Ovary (tissue), 9 donors: ENCODE measurements around the gene RXFP2. TPM values are rescaled to one million over a fixed set of nuclear protein-coding genes. Genes with fewer than 3 reads are reported as not detected.

ENCODE experiments used
- DNase-seq, 5 donors: peaks; one replicate each; pipeline ENCODE4 v3.0.0-alpha.2; 2019 to 2020
- H3K27ac ChIP-seq, 2 donors: fragments of 200-600 bp; one replicate each; pipeline versions ENCODE4 v1.5.1 to v1.8.0; 2019 to 2022
- H3K27me3 ChIP-seq: fragments of 200-600 bp; one replicate; pipeline ENCODE4 v1.8.0; 2022
- H3K36me3 ChIP-seq: fragments of 200-600 bp; sonication (generic); one replicate; pipeline ENCODE4 v1.5.1; 2019
- H3K4me1 ChIP-seq: one replicate; pipeline ENCODE4 v1.8.1; 2013; ENCODE audit warnings: mild to moderate bottlenecking, moderate library complexity; ENCODE audit not compliant: insufficient read depth
- H3K4me3 ChIP-seq: fragments of 200-600 bp; sonication (generic); one replicate; pipeline ENCODE4 v1.5.1; 2017
- H3K9me3 ChIP-seq, 2 donors: fragments of 200-600 bp in 1 of 2; sonication (generic) in 1 of 2; one replicate each; pipeline versions ENCODE4 v1.5.1 to v1.8.1; 2013 to 2019; ENCODE audit warnings: mild to moderate bottlenecking in 1 of 2, moderate library complexity in 1 of 2
- EP300 ChIP-seq: sonication (generic); formaldehyde crosslinking; IDR thresholded peaks from one replicate; pipeline ENCODE4 v1.6.1; 2017; ENCODE audit warnings: antibody characterized with exemption
- POLR2A ChIP-seq: fragments of 450-650 bp; IDR thresholded peaks from one replicate; pipeline ENCODE4 v1.6.1; 2017; ENCODE audit warnings: antibody characterized with exemption, mild to moderate bottlenecking, moderate library complexity
- WGBS, 3 donors: extraction: QIAGEN DNeasy Blood & Tissue Kit in 1 of 3; methylation state at CpG; one replicate each; pipeline versions ENCODE4 v1.1.5 to v1.1.7; 2013 to 2017; 5-methylcytosine and 5-hydroxymethylcytosine counted together
- intact Hi-C, 4 donors: fragments of 100-400 bp; cut with DNase I; formaldehyde crosslinking; loops; one replicate each; pipeline versions ENCODE4 v1.11.0 to v1.15.1; 2022 to 2023
- polyA plus RNA-seq, 2 donors: library from polyadenylated mRNA; stranded (reverse); fragments of 200-250 nt in 1 of 2; fragments of 350-450 nt in 1 of 2; fragmentation: Illumina TruSeq in 1 of 2; extraction: RNeasy Lipid Tissue Mini Kit (QIAGEN cat#74804) in 1 of 2; gene quantifications; one replicate each; pipeline ENCODE4 v1.2.3, GENCODE V29; 2013 to 2014
- total RNA-seq, 7 donors: library from RNA; depleted of rRNA in 2 of 7; stranded (reverse); fragments of >200 nt in 2 of 7; fragmentation: NEBNext Ultra II Directional in 3 of 7; extraction: Animal tissue kit (Norgen Biotek cat#: 25700) in 3 of 7; gene quantifications; one replicate each; pipeline versions ENCODE4 v1.1.0 to v1.2.4, GENCODE V29; 2016 to 2023
- TF ChIP-seq, protein P1 (sequence below), 3 donors: fragments of 450-650 bp in 2 of 3; fragments of 200-600 bp in 1 of 3; IDR thresholded peaks; one replicate each; pipeline versions ENCODE4 v1.5.1 to v1.8.0; 2016 to 2022; ENCODE audit warnings: antibody characterized with exemption in 3 of 3, mild to moderate bottlenecking in 1 of 3
- donor health status: DM: no; HTN: no; CAD: no; lungs with moderate emphysema.
- donor health status: DM: no; HTN: no; CAD: no.
- donor health status: Bipolar disorder and iron deficiency.
- donor health status: DM: yes; HTN: yes; CAD: no.
- donor health status: DM: no; HTN: no; CAD: no.
- donor health status: DM: yes; HTN: yes; CAD: no.

The RXFP2 gene
- total and polyA plus RNA-seq, 9 donors = 0.34 to 1.6 (median 0.63) TPM; not detected in 6

DNA sequence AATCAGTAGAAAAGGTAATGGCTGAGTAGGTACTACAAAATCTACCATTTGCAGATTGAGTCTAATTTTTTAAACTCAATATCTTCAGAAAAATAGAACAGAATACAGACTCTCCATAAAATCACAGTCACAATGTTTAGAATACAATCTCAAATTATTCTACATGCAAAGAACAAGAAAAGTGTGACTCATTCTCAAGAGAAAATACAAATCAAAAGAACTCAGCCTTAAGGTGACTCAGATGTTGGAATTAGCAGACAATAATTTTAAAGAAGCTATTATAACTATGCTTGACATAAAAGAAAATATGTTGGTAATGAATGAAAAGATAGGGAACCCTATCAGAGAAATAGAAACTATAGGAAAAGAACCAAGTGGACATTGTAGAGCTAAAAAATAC is 78.9 kb downstream of the RXFP2 start:
- H3K4me1 ChIP-seq = no peaks in the 10 kb centered on the region

DNA sequence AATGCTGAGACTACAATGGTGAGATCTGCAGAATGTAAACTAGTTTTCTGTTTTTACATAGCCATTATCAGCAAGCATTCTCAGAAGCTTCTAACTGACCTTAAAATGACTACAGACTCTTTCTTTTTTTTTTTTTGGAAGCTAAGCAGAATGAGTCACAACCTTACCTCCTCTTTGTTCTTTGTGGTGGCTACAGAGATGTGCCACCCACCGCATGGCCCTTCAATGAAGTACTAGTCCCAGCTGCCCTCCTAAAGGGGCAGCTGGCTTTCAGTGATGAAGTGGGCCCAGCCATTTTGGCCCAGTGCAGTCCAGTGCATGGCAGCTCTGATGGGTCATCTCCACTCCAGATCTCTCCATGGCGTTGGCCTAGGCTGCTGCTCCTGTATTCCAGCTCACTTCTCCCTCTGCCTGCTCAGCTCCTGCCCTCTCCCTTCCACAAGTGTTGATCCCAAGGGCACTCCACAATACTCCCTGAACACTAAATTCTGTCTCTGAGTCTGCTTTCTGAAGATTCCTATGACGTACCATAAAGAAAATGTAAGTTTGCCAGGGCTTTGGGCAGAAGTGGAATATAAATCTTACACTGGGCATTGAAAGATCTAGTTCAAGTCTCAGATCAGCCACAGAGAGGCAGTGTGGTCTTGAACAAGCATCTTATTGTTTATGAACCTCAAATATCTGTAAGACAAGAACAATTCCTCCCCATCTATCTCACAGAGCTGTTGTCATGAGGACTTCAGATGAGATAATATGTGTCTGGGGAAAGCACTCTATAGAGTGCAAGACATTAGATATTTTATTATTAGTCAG is 85.6 kb downstream of the RXFP2 start:
- Histone ChIP-seq H3K4me3 (no peak overlapping the region), H3K4me1 (no peaks in the 10 kb centered on the region), H3K27ac (no peak overlapping the region), H3K36me3 (no peaks in the 10 kb centered on the region), H3K9me3 (no peaks in the 10 kb centered on the region), H3K27me3 (no peaks in the 10 kb centered on the region)
- no peak for TF ChIP-seq EP300
- TF ChIP-seq, protein P1, sequence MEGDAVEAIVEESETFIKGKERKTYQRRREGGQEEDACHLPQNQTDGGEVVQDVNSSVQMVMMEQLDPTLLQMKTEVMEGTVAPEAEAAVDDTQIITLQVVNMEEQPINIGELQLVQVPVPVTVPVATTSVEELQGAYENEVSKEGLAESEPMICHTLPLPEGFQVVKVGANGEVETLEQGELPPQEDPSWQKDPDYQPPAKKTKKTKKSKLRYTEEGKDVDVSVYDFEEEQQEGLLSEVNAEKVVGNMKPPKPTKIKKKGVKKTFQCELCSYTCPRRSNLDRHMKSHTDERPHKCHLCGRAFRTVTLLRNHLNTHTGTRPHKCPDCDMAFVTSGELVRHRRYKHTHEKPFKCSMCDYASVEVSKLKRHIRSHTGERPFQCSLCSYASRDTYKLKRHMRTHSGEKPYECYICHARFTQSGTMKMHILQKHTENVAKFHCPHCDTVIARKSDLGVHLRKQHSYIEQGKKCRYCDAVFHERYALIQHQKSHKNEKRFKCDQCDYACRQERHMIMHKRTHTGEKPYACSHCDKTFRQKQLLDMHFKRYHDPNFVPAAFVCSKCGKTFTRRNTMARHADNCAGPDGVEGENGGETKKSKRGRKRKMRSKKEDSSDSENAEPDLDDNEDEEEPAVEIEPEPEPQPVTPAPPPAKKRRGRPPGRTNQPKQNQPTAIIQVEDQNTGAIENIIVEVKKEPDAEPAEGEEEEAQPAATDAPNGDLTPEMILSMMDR (IDR thresholded peaks at IDR 0.05) = no peak
- no peak for TF ChIP-seq POLR2A
- DNase-seq = no peak
- WGBS, 3 donors = 72 to 75% (median 73%) methylated on average over 3 of the region's 3 CpGs
- intact Hi-C loops = no loop called here

More for the DNA sequence above, 78.9 kb downstream of the RXFP2 start:
- Histone ChIP-seq H3K27me3 (no peaks in the 10 kb centered on the region), H3K9me3 (no peaks in the 10 kb centered on the region), H3K27ac (no peak overlapping the region), H3K36me3 (no peaks in the 10 kb centered on the region), H3K4me3 (no peak overlapping the region)
- DNase-seq = no peak
- intact Hi-C loops = no loop called here
- TF ChIP-seq EP300 = no peak
- TF ChIP-seq POLR2A = no peak
- TF ChIP-seq, protein P1 (IDR thresholded peaks at IDR 0.05) = no peak

DNA sequence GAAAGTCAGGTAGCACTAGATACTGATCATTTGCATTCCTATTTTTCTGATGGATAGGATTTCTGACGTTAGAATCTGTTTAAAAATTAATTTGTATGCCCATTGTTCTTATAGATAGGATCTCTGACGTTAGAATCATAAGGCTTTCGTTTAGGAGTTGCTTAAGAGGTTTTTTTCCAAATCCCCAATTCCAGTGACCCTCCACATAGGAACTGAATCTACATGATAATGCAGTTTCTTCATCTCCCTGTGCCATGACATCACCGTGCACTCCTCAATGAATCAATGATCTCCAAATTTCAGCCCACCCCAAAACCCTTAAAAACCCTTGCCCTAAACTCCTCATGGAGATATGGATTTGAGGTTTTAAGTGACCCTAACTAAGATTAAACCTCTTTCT is 87.2 kb downstream of the RXFP2 start:
- H3K36me3 ChIP-seq = no peaks in the 10 kb centered on the region
- DNase-seq = no peak
- intact Hi-C loops = no loop called here
- H3K4me1 ChIP-seq = no peaks in the 10 kb centered on the region
- H3K9me3 ChIP-seq = no peaks in the 10 kb centered on the region
- H3K27me3 ChIP-seq = no peaks in the 10 kb centered on the region
- no peak overlapping the region for H3K27ac ChIP-seq
- H3K4me3 ChIP-seq = no peak overlapping the region
- TF ChIP-seq POLR2A (no peak), EP300 (no peak)
- TF ChIP-seq, protein P1 (IDR thresholded peaks at IDR 0.05) = no peak
- 91 to 92% (median 92%) methylated on average over 4 of the region's 4 CpGs for WGBS, 3 donors

DNA sequence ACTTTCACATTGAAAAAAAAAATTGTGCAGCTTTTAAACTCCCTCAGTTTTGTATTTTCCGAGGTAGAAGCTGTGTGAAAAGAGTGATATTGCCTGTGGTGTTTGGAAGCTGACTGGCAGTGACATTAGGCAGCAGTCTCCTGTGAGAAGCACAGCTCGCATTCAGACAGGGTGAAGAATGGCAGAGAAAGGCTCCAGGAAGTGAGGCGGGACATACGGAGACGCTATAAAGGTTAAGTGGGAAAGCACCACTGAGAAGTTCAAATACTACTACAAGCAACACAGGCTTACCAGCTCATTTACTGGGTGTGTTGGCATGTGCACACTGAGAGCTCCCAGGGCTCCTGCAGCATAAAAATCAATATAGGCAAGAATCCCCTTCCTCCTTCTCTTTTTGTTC is 88.4 kb downstream of the RXFP2 start:
- Histone ChIP-seq H3K4me3 (no peak overlapping the region), H3K27ac (no peak overlapping the region), H3K27me3 (no peaks in the 10 kb centered on the region), H3K4me1 (no peaks in the 10 kb centered on the region), H3K36me3 (no peaks in the 10 kb centered on the region), H3K9me3 (no peaks in the 10 kb centered on the region)
- intact Hi-C loops = no loop called here
- TF ChIP-seq POLR2A (no peak), EP300 (no peak)
- TF ChIP-seq, protein P1 (IDR thresholded peaks at IDR 0.05) = no peak
- no peak for DNase-seq
- 66 to 81% (median 66%) methylated on average over 5 of the region's 5 CpGs for WGBS, 3 donors
